Body of pancreas (tissue), 4 donors: Measurements from ENCODE around the gene BMP6.

Source experiments
- POLR2A ChIP-seq, 3 donors: fragments of 450-650 bp; IDR thresholded peaks; one replicate each; pipeline ENCODE4 v1.6.1; 2016; ENCODE audit warnings: antibody characterized with exemption in 3 of 3, mild to moderate bottlenecking in 2 of 3
- TF ChIP-seq, protein P1 (sequence below), 7 experiments: fragments of 450-650 bp in 4 of 7; fragments of 200-600 bp in 3 of 7; sonication (generic) in 3 of 7; IDR thresholded peaks; one replicate each; pipeline ENCODE4 v1.5.1; 2016 to 2019; ENCODE audit warnings: antibody characterized with exemption in 7 of 7

DNA sequence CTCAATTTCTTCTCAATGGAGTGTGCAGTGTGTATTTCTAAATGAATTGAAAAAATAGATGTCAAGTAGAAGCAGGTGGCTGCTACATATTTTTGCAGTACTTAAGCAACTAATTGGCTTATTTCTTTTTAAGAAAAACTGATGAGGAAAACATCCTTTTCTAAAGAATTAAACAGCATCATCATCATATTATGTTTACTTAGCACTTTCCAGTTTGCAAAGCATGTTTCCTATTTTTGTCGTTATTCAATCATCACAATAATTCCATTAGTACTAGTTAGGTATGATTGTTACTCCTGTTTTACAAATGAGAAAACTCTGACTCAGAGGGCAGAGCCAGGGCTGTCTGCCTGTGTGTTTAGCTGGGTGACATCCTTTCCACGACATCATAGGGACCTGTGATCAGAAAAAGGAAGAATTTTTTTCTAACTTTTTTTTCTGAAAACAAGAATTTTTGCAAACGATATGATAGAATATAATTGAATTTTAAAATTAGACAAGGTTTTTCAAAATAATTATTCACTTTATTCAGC, 22.7 kb upstream of the BMP6 start:
- TF ChIP-seq, protein P1, sequence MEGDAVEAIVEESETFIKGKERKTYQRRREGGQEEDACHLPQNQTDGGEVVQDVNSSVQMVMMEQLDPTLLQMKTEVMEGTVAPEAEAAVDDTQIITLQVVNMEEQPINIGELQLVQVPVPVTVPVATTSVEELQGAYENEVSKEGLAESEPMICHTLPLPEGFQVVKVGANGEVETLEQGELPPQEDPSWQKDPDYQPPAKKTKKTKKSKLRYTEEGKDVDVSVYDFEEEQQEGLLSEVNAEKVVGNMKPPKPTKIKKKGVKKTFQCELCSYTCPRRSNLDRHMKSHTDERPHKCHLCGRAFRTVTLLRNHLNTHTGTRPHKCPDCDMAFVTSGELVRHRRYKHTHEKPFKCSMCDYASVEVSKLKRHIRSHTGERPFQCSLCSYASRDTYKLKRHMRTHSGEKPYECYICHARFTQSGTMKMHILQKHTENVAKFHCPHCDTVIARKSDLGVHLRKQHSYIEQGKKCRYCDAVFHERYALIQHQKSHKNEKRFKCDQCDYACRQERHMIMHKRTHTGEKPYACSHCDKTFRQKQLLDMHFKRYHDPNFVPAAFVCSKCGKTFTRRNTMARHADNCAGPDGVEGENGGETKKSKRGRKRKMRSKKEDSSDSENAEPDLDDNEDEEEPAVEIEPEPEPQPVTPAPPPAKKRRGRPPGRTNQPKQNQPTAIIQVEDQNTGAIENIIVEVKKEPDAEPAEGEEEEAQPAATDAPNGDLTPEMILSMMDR (IDR thresholded peaks at IDR 0.05), result no peak
- no peak for TF ChIP-seq POLR2A (IDR thresholded peaks at IDR 0.05)
